Uterine smooth muscle cell (primary cell): ENCODE data around the gene ZNF276. TPM values are rescaled to one million over a fixed set of nuclear protein-coding genes. Genes with fewer than 3 reads are reported as not detected.

Source experiments
- total RNA-seq: library from RNA; depleted of rRNA; stranded (reverse); fragments of >200 nt; gene quantifications from 2 replicates; pipeline ENCODE4 v1.2.3, GENCODE V29; 2014

ZNF276 gene, protein sequence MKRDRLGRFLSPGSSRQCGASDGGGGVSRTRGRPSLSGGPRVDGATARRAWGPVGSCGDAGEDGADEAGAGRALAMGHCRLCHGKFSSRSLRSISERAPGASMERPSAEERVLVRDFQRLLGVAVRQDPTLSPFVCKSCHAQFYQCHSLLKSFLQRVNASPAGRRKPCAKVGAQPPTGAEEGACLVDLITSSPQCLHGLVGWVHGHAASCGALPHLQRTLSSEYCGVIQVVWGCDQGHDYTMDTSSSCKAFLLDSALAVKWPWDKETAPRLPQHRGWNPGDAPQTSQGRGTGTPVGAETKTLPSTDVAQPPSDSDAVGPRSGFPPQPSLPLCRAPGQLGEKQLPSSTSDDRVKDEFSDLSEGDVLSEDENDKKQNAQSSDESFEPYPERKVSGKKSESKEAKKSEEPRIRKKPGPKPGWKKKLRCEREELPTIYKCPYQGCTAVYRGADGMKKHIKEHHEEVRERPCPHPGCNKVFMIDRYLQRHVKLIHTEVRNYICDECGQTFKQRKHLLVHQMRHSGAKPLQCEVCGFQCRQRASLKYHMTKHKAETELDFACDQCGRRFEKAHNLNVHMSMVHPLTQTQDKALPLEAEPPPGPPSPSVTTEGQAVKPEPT
- total RNA-seq: 16.7 and 17.2 TPM in 2 replicates

DNA sequence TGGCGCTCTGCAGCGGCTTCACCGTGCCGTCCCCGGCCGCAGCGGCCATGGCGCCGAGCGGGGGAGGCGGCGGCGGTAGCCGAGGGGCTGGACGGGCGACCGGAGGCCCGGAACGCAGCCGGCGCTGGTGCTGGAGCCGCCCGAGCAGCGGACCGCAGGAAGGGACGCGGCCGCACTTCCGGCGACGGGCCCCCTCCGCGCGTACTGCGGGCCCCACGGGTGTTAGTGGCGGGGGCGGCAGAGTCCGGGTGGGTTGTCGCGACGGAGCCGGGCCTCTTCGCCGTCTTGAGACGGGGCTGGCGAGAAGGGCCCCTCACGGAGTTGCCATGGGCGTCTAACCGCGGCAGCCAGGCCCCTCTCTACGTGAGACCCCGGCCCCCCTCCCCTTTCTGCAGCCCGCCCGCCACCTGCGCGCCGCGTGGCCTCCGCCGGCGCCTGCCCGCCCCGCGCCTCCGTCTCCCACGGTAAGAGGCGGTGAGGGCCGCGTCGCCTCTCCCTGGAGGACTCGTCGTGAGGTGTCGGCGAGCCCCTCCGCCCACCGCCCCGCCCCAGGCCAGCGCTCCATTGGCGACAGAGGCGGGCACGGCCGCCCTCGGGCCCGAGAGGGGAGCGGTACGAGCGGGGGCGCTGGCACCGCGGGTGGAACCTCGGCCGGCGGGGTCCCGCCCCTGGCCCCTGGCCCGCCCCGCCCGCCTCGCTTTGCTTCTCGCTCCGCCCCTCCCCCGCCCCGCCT, at the start of gene ZNF276, which contains the start of gene VPS9D1:
Gene ZNF276 (plus strand): TSS at position 725 of the 733 bp plus-strand sequence. CDS start 104 bp downstream, outside the sequence.
Gene VPS9D1 (minus strand): TSS at position 86 of the 733 bp plus-strand sequence. CDS start 37 bp downstream, at position 49.

DNA sequence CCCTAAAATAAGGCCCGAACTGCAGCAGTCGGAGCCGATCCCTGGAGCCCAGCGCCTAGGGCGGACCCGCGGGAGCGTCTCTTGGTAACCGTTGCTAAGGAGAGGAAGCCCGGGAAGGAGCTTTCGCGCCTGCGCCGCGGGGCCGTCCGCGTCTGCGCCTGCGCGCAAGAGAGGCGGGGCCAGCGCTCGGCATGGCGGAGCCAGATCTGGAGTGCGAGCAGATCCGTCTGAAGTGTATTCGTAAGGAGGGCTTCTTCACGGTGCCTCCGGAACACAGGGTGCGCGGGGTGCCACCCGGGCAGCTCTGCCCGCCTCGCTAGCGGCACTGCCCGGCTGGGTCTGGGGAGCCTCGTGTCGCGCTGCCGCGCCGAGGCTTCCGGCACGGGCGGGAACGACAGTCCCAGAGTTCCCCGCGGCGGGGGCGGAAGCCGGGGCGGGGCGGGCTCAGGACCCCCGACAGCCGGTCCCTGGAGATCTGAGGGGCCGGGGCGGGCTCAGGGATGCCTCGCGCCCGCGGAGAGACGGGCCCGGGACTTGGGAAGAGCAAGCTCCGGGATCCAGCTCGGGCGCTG, 34.7 kb upstream of the ZNF276 start, which contains the start of gene CDK10:
Gene CDK10 (plus strand): TSS at position 170 of the 572 bp plus-strand sequence. CDS start 22 bp downstream, at position 192.

DNA sequence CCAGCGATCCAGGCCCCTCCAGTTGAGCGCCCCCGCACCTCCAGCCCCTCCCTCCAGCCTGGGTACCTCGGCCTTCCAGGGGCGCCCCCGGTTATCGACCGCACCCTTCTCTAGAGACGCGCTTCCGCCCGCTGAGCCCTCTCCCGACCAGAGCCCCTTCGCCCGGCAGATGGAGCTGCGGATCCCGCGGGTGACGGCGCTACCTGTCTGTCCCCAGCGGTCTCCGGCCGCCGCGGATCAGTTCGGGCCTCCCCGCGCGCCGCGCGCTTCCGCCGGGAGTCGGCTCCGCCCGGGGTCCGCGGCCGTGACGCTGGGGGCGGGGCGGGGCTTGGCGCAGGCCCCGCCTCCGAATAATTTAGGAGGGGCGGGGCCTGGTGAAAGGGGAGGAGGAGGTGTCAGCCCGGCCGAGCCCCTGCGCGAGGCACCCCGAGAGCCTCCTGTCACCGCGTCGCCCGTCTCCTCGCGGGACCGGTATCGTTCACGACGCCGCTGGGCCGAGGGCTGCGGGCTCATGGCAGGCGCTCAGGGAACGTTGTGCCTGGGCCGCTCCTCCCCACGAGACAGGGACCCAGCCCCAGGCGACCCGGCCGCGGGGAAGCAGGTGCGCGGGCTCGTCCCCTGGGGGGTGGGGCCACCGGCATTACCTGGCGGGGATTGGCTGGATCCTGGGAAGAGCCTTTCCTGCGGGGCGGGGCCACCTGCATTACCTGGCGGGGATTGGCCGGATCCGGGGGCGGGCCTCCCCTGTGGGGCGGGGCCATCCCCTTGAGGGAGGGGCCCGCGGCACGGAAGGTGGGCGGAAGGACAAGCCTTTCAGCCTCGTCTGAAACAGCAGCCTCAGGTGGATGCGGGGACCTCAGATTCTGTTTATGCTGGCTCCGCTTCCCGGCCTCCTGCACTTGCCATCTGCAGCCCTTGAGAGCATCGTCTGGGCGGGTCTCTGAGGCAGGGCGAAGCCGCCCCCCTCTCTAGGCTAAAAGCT, 19.6 kb upstream of the ZNF276 start, which contains the start of gene SPATA2L:
Gene SPATA2L (minus strand): TSS at position 281 of the 982 bp plus-strand sequence. CDS start 473 bp downstream, outside the sequence.

Other genes starting within 250 kb of the ZNF276 start
- 89.4 and 93.5 TPM in 2 replicates for gene ANKRD11, start 231.0 kb upstream of the ZNF276 start, total RNA-seq
- 115 and 133 TPM in 2 replicates for gene SPG7, start 213.1 kb upstream of the ZNF276 start, total RNA-seq
- 1,799 and 3,143 TPM in 2 replicates for gene RPL13, start 160.9 kb upstream of the ZNF276 start, total RNA-seq
- gene CPNE7, start 145.8 kb upstream of the ZNF276 start, total RNA-seq: 18.5 and 27.7 TPM in 2 replicates
- not detected in 2 replicates for gene DPEP1, start 107.9 kb upstream of the ZNF276 start, total RNA-seq
- gene CHMP1A, start 63.8 kb upstream of the ZNF276 start, total RNA-seq: 76.9 and 94.3 TPM in 2 replicates
- gene SPATA33, start 63.7 kb upstream of the ZNF276 start, total RNA-seq: 2.9 and 3.2 TPM in 2 replicates
- 58.2 and 58.4 TPM in 2 replicates for gene CDK10, start 34.8 kb upstream of the ZNF276 start, total RNA-seq
- gene SPATA2L, start 19.8 kb upstream of the ZNF276 start, total RNA-seq: 14.4 and 16.9 TPM in 2 replicates
- gene VPS9D1, start 639 bp upstream of the ZNF276 start, total RNA-seq: 8.1 and 8.9 TPM in 2 replicates
- 12.4 and 38.7 TPM in 2 replicates for gene FANCA, start 95.1 kb downstream of the ZNF276 start, total RNA-seq
- 1.1 and 1.4 TPM in 2 replicates for gene SPIRE2, start 106.9 kb downstream of the ZNF276 start, total RNA-seq
- gene TCF25, start 152.1 kb downstream of the ZNF276 start, total RNA-seq: 182 and 215 TPM in 2 replicates
- gene MC1R, start 197.3 kb downstream of the ZNF276 start, total RNA-seq: 4.4 and 7.5 TPM in 2 replicates
- gene TUBB3, start 201.8 kb downstream of the ZNF276 start, total RNA-seq: 443 and 596 TPM in 2 replicates
- 110 and 119 TPM in 2 replicates for gene DEF8, start 227.2 kb downstream of the ZNF276 start, total RNA-seq